ENCODE results near the gene FAM167B. TPM values are rescaled to one million over a fixed set of nuclear protein-coding genes. Genes with fewer than 3 reads are reported as not detected.

Gene FAM167B
- total and polyA plus RNA-seq, 7 donors, result 0.71 to 9.0 (median 3.0) TPM; not detected in 1

DNA sequence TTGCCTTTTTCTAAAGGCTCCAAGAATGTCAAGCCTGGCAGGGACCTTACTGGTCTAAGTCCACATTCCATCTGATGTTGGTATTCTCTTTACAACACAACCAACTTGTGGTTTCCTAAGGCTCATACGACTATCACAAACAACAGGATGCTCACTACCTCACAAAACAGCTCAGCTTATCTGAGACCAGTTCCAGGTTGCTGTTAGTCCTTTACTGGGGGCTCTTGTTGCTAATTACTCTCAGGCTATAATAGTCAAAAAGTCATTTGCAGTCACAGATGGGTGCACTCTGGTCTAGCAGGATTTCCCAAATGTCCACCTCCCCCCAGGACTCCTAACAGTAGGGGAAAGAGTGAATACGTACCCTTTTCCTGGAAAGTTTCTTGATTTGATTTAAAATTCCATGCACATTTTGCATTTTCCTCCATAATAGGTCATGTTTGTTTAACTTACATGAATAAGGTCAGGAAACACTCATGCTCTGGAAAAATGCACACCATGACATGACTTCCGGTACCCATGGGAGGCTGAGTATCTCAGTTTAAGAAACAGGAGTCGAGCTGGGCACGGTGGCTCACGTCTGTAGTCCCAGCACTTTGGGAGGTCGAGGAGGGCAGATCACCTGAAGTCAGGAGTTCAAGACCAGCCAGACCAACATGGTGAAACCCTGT is 20.0 kb downstream of the FAM167B start:
- Histone ChIP-seq H3K4me3 (no peak overlapping the region), H3K4me1 (no peaks in the 10 kb centered on the region), H3K27me3 (no peaks in the 10 kb centered on the region), H3K36me3 (no peaks in the 10 kb centered on the region), H3K9me3 (no peaks in the 10 kb centered on the region), H3K27ac (no peak overlapping the region)
- no peak for TF ChIP-seq POLR2A (IDR thresholded peaks at IDR 0.05)
- no peak for DNase-seq
- intact Hi-C loops (cut with DNase I), result no loop called here
- WGBS, 2 donors, result 61 to 79% methylated on average over 7 of the region's 7 CpGs

DNA sequence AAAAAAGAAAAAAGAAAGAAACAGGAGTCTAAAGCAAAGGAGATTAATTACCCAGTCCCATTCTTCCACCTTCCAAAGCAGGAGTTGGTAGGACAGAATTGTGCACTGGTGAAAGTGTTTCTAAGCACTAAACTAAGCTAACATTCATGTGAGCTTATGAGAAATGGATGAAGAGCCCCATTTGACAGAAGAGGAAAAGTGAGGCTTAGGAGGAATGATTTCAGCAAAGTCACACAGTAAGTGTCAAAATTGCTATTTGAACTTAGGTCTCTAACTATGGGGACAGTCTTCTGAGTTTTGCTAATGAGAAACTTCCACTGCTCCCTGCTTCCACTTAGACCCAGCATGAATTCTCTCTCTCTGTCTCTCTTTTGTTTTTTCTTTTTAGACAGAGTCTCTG is 22.7 kb downstream of the FAM167B start:
- Histone ChIP-seq H3K9me3 (no peaks in the 10 kb centered on the region), H3K36me3 (no peaks in the 10 kb centered on the region), H3K27me3 (peaks cover 0 to 21% (median 10%) of the 10 kb centered on the region in 3 donors), H3K4me3 (no peak overlapping the region), H3K27ac (no peak overlapping the region), H3K4me1 (no peaks in the 10 kb centered on the region)
- TF ChIP-seq, protein P1, sequence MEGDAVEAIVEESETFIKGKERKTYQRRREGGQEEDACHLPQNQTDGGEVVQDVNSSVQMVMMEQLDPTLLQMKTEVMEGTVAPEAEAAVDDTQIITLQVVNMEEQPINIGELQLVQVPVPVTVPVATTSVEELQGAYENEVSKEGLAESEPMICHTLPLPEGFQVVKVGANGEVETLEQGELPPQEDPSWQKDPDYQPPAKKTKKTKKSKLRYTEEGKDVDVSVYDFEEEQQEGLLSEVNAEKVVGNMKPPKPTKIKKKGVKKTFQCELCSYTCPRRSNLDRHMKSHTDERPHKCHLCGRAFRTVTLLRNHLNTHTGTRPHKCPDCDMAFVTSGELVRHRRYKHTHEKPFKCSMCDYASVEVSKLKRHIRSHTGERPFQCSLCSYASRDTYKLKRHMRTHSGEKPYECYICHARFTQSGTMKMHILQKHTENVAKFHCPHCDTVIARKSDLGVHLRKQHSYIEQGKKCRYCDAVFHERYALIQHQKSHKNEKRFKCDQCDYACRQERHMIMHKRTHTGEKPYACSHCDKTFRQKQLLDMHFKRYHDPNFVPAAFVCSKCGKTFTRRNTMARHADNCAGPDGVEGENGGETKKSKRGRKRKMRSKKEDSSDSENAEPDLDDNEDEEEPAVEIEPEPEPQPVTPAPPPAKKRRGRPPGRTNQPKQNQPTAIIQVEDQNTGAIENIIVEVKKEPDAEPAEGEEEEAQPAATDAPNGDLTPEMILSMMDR (IDR thresholded peaks at IDR 0.05), result no peak
- no peak for TF ChIP-seq POLR2A (IDR thresholded peaks at IDR 0.05)
- TF ChIP-seq POLR2AphosphoS5 (IDR thresholded peaks at IDR 0.05), result no peak
- no peak for TF ChIP-seq EP300 (IDR thresholded peaks at IDR 0.05)
- no peak for DNase-seq
- intact Hi-C loops (cut with DNase I), result no loop called here

DNA sequence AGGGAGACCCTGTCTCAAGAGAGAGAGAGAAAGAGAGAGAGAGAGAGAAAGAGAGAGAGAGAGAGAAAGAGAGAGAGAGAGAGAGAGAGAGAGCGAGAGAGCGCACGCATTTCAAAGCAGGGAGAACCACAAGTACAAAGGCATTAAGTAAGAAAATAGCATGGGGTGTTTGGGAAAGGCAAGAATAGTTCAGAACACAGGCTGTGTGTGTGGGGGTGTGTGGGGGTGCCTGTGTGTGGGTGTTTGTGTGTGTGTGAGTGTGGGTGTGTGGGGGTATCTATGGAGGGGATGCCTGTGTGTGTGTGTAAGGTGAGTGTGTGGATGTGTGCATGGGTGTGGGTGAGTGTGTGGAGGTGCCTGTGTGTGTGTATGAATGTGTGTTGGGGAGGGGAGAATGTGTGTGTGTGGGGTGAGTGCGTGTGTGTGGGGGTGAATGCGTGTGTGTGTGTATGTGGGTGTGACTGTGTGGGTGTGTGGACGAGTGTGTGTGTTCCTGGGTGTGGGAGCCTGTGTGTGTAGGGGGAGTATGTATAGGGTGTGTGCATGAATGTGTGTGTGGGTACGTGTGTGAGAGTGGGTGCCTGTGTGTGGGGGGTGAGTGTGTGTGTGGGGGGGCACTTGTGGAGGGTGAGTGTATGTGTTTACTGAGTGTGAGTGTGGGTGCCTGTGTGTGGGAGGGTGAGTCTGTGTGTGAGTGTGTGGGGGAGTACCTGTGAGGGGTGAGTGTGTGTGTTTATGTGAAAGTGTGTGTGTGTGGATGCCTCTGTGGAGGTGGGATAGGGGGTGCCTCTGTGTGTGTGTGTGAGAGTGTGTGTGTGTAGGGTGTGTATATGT is 25.8 kb downstream of the FAM167B start:
- Histone ChIP-seq H3K36me3 (no peaks in the 10 kb centered on the region), H3K4me3 (no peak overlapping the region), H3K9me3 (no peaks in the 10 kb centered on the region), H3K27me3 (peaks cover 8 to 40% (median 26%) of the 10 kb centered on the region in 3 donors), H3K4me1 (no peaks in the 10 kb centered on the region), H3K27ac (no peak overlapping the region)
- intact Hi-C loops (cut with DNase I), result no loop called here
- 62 to 74% methylated on average over 7 of the region's 7 CpGs for WGBS, 2 donors
- TF ChIP-seq, protein P1 (IDR thresholded peaks at IDR 0.05), result no peak
- TF ChIP-seq EP300 (IDR thresholded peaks at IDR 0.05) (no peak), POLR2A (IDR thresholded peaks at IDR 0.05) (no peak), POLR2AphosphoS5 (IDR thresholded peaks at IDR 0.05) (no peak)
- no peak for DNase-seq

DNA sequence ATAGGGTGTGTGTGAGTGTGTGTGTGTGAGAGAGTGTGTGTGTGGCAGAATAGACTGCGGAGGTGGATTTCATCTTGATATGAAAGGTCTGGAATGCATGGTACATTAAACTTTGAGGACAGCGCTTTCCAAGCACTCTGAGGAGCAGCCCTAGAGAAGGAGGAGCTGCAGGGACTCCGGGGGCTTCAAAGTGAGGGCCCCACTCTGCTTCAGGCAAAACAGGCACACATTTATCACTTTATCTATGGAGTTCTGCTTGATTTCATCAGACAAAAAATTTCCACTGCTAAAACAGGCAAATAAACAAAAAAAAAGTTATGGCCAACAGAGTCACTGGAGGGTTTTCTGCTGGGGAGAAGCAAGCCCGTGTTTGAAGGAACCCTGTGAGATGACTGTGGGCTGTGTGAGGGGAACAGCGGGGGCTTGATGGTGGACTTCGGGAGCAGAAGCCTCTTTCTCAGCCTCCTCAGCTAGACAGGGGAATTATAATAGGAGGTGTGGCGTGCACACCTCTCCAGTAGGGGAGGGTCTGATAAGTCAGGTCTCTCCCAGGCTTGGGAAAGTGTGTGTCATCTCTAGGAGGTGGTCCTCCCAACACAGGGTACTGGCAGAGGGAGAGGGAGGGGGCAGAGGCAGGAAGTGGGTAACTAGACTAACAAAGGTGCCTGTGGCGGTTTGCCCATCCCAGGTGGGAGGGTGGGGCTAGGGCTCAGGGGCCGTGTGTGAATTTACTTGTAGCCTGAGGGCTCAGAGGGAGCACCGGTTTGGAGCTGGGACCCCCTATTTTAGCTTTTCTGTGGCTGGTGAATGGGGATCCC is 26.6 kb downstream of the FAM167B start:
- TF ChIP-seq, protein P1 (IDR thresholded peaks at IDR 0.05), result no peak
- TF ChIP-seq EP300 (IDR thresholded peaks at IDR 0.05) (no peak), POLR2A (IDR thresholded peaks at IDR 0.05) (no peak), POLR2AphosphoS5 (IDR thresholded peaks at IDR 0.05) (no peak)
- 20 to 28% methylated on average over 10 of the region's 10 CpGs for WGBS, 2 donors
- Histone ChIP-seq H3K9me3 (no peaks in the 10 kb centered on the region), H3K27ac (no peak overlapping the region), H3K27me3 (peaks cover 8 to 40% (median 26%) of the 10 kb centered on the region in 3 donors), H3K36me3 (no peaks in the 10 kb centered on the region), H3K4me3 (no peak overlapping the region), H3K4me1 (no peaks in the 10 kb centered on the region)
- intact Hi-C loops (cut with DNase I), result no loop called here
- no peak for DNase-seq
